GM12872 (cell line): ENCODE measurements around the gene ABCC8.

Source experiments
- TF ChIP-seq, protein P1 (sequence below): IDR thresholded peaks from 3 replicates; pipeline ENCODE4 v1.5.1; 2011; ENCODE audit warnings: low read depth, mild to moderate bottlenecking, low read length, moderate library complexity; ENCODE audit not compliant: insufficient read depth

Gene ABCC8

GRCh38 chr11:17443423-17443822 lies 33.2 kb downstream of the ABCC8 start:
- TF ChIP-seq, protein P1, sequence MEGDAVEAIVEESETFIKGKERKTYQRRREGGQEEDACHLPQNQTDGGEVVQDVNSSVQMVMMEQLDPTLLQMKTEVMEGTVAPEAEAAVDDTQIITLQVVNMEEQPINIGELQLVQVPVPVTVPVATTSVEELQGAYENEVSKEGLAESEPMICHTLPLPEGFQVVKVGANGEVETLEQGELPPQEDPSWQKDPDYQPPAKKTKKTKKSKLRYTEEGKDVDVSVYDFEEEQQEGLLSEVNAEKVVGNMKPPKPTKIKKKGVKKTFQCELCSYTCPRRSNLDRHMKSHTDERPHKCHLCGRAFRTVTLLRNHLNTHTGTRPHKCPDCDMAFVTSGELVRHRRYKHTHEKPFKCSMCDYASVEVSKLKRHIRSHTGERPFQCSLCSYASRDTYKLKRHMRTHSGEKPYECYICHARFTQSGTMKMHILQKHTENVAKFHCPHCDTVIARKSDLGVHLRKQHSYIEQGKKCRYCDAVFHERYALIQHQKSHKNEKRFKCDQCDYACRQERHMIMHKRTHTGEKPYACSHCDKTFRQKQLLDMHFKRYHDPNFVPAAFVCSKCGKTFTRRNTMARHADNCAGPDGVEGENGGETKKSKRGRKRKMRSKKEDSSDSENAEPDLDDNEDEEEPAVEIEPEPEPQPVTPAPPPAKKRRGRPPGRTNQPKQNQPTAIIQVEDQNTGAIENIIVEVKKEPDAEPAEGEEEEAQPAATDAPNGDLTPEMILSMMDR: no peak

GRCh38 chr11:17443000-17443399 lies 33.6 kb downstream of the ABCC8 start:
- TF ChIP-seq, protein P1: no peak

DNA sequence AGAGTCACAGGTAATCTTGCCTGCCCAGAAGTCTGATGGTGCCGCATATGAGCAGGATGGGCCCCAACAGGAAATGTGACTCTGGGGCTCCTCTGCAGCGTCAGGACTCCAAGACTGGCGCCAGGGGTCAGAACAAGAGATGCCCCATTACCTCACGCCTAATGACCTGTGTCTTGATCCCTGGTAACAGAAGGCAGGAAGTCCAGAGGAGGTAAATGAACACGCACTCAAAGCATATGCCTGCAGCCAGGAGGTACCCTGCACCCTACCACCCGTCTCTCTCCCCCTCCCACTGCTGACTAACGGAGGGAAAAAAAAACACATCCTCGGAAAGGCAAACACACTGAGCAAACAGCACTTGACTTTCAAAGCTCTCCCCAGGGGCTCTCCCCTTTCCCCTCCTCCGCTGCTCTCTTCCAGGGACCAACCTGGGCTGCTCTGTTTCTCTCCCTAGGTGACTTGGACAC lies 37.3 kb downstream of the ABCC8 start:
- TF ChIP-seq, protein P1: no peak

DNA sequence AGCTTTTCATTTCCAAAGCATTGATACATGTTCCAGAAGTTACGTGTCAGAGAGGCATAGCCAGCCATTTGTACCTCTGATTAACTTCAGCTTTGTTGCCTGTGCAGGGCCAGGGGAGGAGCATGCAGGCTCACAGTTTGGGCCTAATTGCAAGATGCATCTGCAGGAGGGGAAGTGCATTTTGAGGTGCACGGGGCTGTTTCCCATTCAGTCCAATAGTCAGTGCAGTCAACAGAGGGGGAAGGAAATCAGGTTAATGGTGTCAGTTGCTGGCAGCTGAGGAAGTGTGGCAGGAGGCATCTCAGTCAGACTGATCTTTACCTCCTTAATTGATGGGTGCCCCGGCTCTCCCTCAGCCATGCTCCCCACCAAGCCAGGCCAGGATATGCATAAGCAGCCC lies 39.3 kb downstream of the ABCC8 start:
- TF ChIP-seq, protein P1: no peak

DNA sequence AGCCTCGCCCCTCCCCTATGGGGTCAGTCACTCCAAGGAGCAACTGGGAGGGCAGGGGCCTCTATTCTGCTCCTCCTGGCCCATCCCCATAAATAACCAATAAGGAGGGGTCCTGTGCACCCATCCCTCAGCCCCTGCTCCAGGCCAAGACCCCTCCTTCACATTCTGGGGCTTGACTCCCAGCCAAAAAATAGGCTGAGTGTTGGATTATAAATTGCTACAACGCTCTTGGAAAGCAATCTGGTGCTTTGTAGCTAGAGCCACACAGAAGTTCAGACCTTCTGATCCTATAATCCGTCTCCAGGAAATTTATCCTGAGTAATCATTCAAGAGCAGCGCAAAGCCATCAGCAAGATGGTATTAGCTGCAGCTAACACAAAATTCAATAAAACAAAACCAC lies 42.5 kb downstream of the ABCC8 start:
- TF ChIP-seq, protein P1: no peak

DNA sequence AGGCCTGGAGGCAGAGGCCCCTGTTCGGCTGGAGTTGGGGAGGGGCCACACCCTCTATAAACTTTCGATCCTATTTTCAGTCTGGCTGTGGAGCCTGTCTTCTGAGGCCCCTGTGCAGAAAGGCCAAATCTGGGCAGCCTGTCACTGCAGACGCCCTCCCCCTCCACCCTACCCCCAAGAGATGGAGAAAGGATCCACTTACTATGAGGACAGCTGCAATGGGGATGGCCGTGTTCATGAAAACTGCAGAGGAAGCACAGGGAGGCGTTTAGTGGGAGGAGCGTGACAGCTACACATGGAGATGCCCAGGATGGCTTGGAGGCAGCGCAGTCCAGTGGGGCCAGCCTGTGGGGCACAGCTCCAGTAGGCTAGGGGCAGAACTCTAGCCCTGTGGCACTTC lies 44.6 kb downstream of the ABCC8 start:
- TF ChIP-seq, protein P1: no peak

- TF ChIP-seq, protein P1: no peak
Measured at GRCh38 chr11:17431139-17431538, 45.5 kb downstream of the ABCC8 start.

GRCh38 chr11:17430616-17431015 lies 46.0 kb downstream of the ABCC8 start:
- TF ChIP-seq, protein P1: no peak
